Endothelial cell of umbilical vein (primary cell): ENCODE results near the gene DCTD.

Source experiments
- CTCF ChIP-seq, 2 donors: IDR thresholded peaks; 1 replicate in 1 of 2; 2 replicates in 1 of 2; pipeline ENCODE4 v1.5.1; 2011; ENCODE audit warnings: low read length in 2 of 2, mild to moderate bottlenecking in 2 of 2, moderate library complexity in 2 of 2, control low read depth in 1 of 2, inconsistent platforms in 1 of 2, low read depth in 1 of 2; ENCODE audit not compliant: insufficient read depth in 1 of 2; ENCODE audit errors: extremely low read depth in 1 of 2
- POLR2A ChIP-seq: IDR thresholded peaks from 2 replicates; pipeline ENCODE4 v1.6.1; 2012; ENCODE audit warnings: low read depth, mild to moderate bottlenecking, control low read depth, low read length
- POLR2AphosphoS5 ChIP-seq: IDR thresholded peaks from 2 replicates; pipeline ENCODE4 v1.6.1; 2012; ENCODE audit warnings: low read depth, mild to moderate bottlenecking, control low read depth, low read length, moderate library complexity; ENCODE audit not compliant: insufficient read depth

- no peak for TF ChIP-seq CTCF (IDR thresholded peaks at IDR 0.05; ENCODE audit: extremely low read depth in 1 of 2, insufficient read depth in 1 of 2, low read depth in 1 of 2, low read length in 2 of 2)
- TF ChIP-seq POLR2A: no peak
- no peak for TF ChIP-seq POLR2AphosphoS5
Measured at GRCh38 chr4:182840108-182840507, 77.1 kb downstream of the DCTD start.
